AG09309 (cell line): Measurements from ENCODE around the gene PCCB.
A peak's percentile ranks its signal among the peaks of the same experiment; 100 is the strongest.
"Not testable (repeated sequence)": the region's sequence is repeated elsewhere in the genome, so short reads cannot be mapped to it uniquely, and the experiment has no call there.

Experiments
- DNase-seq: peaks from one replicate; pipeline ENCODE4 v3.0.0-alpha.2; 2010; ENCODE audit warnings: low read depth
- H3K4me3 ChIP-seq: 2 replicates; pipeline ENCODE4 v1.5.1; 2011; ENCODE audit warnings: mild to moderate bottlenecking, low read depth, low read length, moderate library complexity; ENCODE audit not compliant: control insufficient read depth
- CTCF ChIP-seq: IDR thresholded peaks from 2 replicates; pipeline ENCODE4 v1.5.1; 2011; ENCODE audit warnings: mild to moderate bottlenecking, low read depth, low read length, inconsistent platforms; ENCODE audit not compliant: insufficient read depth, control insufficient read depth; ENCODE audit errors: missing control alignments

The PCCB gene

DNA sequence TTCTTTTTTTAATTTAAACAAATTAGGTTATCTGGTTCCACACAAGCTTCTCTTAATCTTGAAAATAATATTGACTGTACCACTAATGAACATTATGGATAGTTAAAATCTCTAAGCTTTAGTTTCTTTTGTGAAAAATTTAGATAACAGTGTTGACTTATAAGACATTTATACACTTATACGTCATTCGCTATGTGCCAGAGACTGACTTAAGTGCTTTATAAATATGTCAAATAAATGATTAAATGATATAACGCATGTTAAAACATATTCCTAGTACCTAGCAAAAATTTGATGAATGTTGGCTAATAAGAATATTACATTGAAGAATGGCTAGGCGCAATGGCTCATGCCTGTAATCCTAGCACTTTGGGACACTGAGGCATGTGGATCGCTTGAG lies 96.3 kb downstream of the PCCB start:
- no peak for TF ChIP-seq CTCF
- no peak overlapping the region for H3K4me3 ChIP-seq
- DNase-seq: no peak

DNA sequence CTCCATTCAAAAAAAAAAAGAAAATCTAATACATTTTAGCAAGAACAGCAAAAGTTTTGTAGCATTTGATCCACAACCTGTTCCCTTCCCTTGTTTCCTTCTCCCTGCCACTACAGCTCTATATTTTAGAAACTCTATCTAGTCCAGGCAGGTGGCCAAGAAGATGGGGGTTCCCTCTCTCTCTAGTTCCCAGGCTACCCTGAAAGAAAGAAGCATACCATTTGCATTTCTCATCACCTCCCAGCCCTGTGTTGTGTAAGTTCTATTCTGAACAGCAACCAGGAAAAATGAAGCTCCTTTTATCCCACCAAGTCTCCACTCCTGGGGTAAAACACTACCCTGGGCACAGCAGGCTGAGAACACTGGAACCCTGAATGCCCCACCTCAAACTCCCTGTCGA lies 100.0 kb downstream of the PCCB start:
- DNase-seq: peak; percentile 89
- H3K4me3 ChIP-seq: no peak overlapping the region
- TF ChIP-seq CTCF: no peak

- no peak for TF ChIP-seq CTCF
- DNase-seq: no peak
- H3K4me3 ChIP-seq: no peak overlapping the region
Measured at GRCh38 chr3:136350557-136350956, 100.4 kb downstream of the PCCB start.

DNA sequence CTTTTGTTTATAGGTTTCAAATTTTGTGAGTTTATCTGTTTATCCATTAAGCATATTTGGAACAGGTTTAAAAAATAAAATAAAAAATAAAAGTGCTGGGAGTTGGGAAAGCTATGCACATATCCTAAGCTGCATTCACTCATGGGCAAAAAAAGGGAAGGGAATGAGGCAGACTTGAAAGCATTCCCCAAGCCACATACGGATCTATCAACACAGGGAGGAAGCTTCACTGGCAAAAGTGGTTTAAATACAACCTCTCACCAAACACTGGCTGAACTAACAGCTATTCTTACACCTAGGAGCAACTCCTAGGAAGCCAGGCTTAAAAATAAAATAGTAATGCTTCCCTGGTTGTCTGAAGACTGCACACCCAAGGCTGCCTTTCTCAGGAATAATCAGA lies 101.2 kb downstream of the PCCB start:
- H3K4me3 ChIP-seq: no peak overlapping the region
- DNase-seq: no peak
- no peak for TF ChIP-seq CTCF

DNA sequence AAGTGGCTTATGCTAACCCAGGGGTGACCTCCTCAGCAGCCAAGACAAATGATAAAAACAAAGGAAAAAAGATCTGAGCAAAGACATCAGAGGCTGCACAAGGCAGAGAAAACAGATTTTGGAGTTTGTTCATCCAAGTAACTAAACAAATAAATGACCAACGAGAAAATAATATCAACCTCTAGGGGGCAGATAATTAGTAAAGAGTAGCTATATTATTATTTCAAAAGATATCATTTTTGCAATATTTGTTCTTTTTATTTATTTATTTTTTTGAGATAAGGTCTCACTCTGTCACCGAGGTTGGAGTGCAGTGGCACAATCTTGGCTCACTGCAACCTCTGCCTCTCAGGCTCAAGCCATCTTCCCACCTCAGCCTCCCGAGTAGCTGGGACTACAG lies 101.8 kb downstream of the PCCB start:
- no peak for TF ChIP-seq CTCF
- H3K4me3 ChIP-seq: no peak overlapping the region
- DNase-seq: no peak

GRCh38 chr3:136353461-136353860 lies 103.3 kb downstream of the PCCB start:
- no peak overlapping the region for H3K4me3 ChIP-seq
- TF ChIP-seq CTCF: no peak
- no peak for DNase-seq

- DNase-seq: no peak
Measured at GRCh38 chr3:136366289-136366688, 116.1 kb downstream of the PCCB start.

GRCh38 chr3:136375800-136376199 lies 125.7 kb downstream of the PCCB start:
- not testable (repeated sequence) for H3K4me3 ChIP-seq, DNase-seq

More at GRCh38 chr3:136366289-136366688, 116.1 kb downstream of the PCCB start:
- TF ChIP-seq CTCF: no peak
- no peak overlapping the region for H3K4me3 ChIP-seq
